Placental pericyte (primary cell): ENCODE measurements around the gene LCE6A. TPM values are rescaled to one million over a fixed set of nuclear protein-coding genes. Genes with fewer than 3 reads are reported as not detected.

ENCODE experiments used
- total RNA-seq: library from RNA; depleted of rRNA; stranded (reverse); fragments of >200 nt; gene quantifications from 2 replicates; pipeline ENCODE4 v1.2.3, GENCODE V29; 2012

The LCE6A gene
- total RNA-seq = not detected in 2 replicates

GRCh38 chr1:152842556-152842955, at the start of gene LCE6A:
Gene LCE6A, plus strand, starts transcription at chr1:152842856. Its CDS starts 665 bp downstream, at chr1:152843521.

GRCh38 chr1:152796421-152796820, 46.2 kb upstream of the LCE6A start, which contains the start of gene LCE1D:
Gene LCE1D, plus strand, starts transcription at chr1:152796721. Its CDS starts 1,074 bp downstream, at chr1:152797795.

DNA sequence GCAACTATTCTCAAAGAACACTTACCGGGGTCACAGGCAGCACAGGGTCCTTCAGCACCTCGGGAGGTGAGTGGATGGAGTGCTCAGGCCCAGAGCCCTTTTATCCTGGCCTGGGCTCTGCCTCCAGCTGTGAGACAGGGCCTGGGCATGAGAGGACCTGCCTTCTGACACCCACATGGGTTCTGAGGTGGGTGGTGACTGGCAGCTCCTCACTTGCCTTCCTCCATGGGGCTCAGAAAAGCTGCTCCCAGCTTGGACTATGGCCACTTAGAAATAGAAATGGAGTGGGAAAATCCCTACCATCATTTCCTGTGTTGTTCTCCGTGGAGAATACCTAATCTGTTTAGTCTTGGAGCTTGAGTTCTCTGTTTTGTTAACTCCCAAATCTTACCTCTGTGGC, 36.1 kb upstream of the LCE6A start, which contains the start of gene LCE1C:
LCE1C (minus strand) TSS at position 76 of the 400 bp plus-strand sequence. CDS start 1,173 bp downstream, outside the sequence.

GRCh38 chr1:152811671-152812070, 31.0 kb upstream of the LCE6A start, which contains the start of gene LCE1B:
Gene LCE1B, plus strand, starts transcription at chr1:152811971. Its CDS starts 476 bp downstream, at chr1:152812447.

DNA sequence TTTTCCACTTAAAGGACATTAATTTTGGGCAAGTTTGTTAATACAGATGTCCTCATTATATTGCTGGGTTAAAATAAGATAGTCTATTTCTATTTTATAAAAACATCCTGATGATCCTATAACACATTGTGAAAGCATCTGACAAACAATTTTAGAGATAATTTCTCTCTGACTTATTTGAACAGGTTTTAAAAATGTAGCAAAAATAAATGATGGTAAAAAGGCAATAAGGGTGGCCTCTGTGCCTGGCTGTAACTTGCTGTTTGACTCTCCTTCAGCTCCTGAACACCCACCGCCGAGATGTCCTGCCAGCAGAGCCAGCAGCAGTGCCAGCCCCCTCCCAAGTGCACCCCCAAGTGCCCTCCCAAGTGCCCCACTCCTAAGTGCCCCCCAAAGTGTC, 15.5 kb upstream of the LCE6A start, which contains the start of gene LCE1A:
LCE1A (plus strand) TSS at position 301 of the 400 bp plus-strand sequence; CDS start at position 301, 0 bp downstream.

DNA sequence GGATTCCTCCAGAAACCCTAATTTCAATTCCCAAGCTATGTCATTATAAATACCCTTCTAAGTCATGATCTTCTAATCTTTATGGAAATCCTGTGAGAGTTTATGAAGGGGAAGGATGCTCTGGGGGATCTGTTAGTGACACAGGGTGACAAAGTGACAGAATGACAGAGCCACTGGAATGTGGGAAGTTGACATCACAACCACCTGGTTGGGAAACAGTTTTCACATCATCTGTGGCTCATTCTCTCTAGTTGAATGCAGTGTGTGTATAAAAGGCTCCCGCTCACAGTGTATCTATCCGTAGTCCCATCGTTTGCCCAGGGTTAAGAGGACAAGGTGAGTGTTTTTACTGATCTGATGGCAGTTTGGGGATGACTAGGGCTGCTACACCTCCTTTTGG, 17.0 kb downstream of the LCE6A start, which contains the start of gene LCE7A:
LCE7A (plus strand) TSS at position 301 of the 400 bp plus-strand sequence. CDS start 702 bp downstream, outside the sequence.

DNA sequence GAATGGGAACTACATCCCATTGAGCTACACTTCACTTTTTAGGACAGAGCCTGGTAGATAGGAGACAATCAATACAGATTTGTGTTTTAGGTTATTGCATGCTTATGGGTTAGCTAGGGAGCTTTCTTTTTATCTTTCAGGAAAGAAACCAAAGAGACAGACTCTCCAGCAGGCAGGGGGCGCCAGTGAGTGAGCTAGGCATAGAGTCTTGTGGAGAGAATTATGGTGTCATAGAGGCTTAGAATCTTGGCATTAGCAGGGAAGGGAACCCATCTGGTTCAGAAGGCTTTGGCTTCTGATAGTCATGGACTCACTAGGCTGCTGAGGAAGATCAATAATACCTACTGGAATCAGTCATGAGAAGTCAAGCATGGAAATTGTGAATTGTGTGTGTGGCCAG, 35.4 kb downstream of the LCE6A start, which contains the start of gene SMCP:
SMCP (plus strand) TSS at position 281 of the 400 bp plus-strand sequence. CDS start 6,101 bp downstream, outside the sequence.

Other genes with a start within 250 kb of the LCE6A start
- not detected in 2 replicates for gene LCE3C, start 242.6 kb upstream of the LCE6A start, total RNA-seq
- gene LCE3B, start 229.0 kb upstream of the LCE6A start, total RNA-seq = not detected in 2 replicates
- gene LCE3A, start 219.8 kb upstream of the LCE6A start, total RNA-seq = not detected in 2 replicates
- gene LCE2D, start 179.5 kb upstream of the LCE6A start, total RNA-seq = not detected in 2 replicates
- gene LCE2C, start 167.6 kb upstream of the LCE6A start, total RNA-seq = not detected in 2 replicates
- not detected in 2 replicates for gene LCE2B, start 156.7 kb upstream of the LCE6A start, total RNA-seq
- gene LCE2A, start 144.5 kb upstream of the LCE6A start, total RNA-seq = 0.57 TPM in 1 of 2 replicates, not detected in the other
- gene LCE4A, start 134.7 kb upstream of the LCE6A start, total RNA-seq = not detected in 2 replicates
- gene KPRP, start 84.8 kb upstream of the LCE6A start, total RNA-seq = not detected in 2 replicates
- gene LCE1F, start 67.7 kb upstream of the LCE6A start, total RNA-seq = not detected in 2 replicates
- not detected in 2 replicates for gene LCE1E, start 56.6 kb upstream of the LCE6A start, total RNA-seq
- not detected in 2 replicates for gene LCE1D, start 46.1 kb upstream of the LCE6A start, total RNA-seq
- not detected in 2 replicates for gene LCE1C, start 36.2 kb upstream of the LCE6A start, total RNA-seq
- not detected in 2 replicates for gene LCE1B, start 30.9 kb upstream of the LCE6A start, total RNA-seq
- gene LCE1A, start 15.4 kb upstream of the LCE6A start, total RNA-seq = not detected in 2 replicates
- gene LCE7A, start 17.1 kb downstream of the LCE6A start, total RNA-seq = not detected in 2 replicates
- not detected in 2 replicates for gene SMCP, start 35.5 kb downstream of the LCE6A start, total RNA-seq
- gene IVL, start 65.7 kb downstream of the LCE6A start, total RNA-seq = 0.14 TPM in 1 of 2 replicates, not detected in the other
- not detected in 2 replicates for gene SPRR5, start 104.3 kb downstream of the LCE6A start, total RNA-seq
- gene SPRR4, start 127.8 kb downstream of the LCE6A start, total RNA-seq = not detected in 2 replicates
- not detected in 2 replicates for gene SPRR1A, start 141.2 kb downstream of the LCE6A start, total RNA-seq
- gene SPRR3, start 158.9 kb downstream of the LCE6A start, total RNA-seq = not detected in 2 replicates
- gene SPRR1B, start 188.3 kb downstream of the LCE6A start, total RNA-seq = not detected in 2 replicates
- not detected in 2 replicates for gene SPRR2D, start 198.3 kb downstream of the LCE6A start, total RNA-seq
- not detected in 2 replicates for gene SPRR2A, start 214.7 kb downstream of the LCE6A start, total RNA-seq
- gene SPRR2B, start 228.8 kb downstream of the LCE6A start, total RNA-seq = not detected in 2 replicates